Measurements from ENCODE around the gene SIL1. TPM values are rescaled to one million over a fixed set of nuclear protein-coding genes. Genes with fewer than 3 reads are reported as not detected.

SIL1 gene
- total and polyA plus RNA-seq, 9 of the 15 experiments (the other 6 are each of a cell fraction or from before 2014, with no cell fraction given), result 1.3 to 30.5 (median 18.1) TPM

DNA sequence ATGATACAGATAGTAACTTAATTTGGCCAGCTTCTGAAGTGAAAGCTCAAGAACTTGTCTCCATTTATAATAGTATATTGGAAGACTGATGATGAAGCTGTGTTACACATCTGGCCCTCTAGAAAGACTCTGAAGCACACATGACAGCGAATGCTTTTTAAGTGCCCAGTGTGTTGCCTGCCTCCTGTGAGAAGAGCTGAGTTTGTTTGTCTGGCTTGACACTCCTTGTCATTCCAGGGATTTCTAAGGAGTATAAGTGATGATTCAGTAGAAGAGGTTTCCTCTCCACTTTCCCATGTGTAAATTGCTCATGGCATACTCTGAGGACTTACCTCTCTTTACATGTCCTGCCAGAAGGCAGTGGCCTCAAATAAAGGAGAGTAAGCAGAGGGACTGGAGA, 292.6 kb downstream of the SIL1 start:
- ChIA-PET POLR2A (no interaction called here), CTCF (ENCODE audit: low intra/inter-chr PET ratio) (no interaction called here)
- H3K4me2 ChIP-seq (ENCODE audit: insufficient read depth, low read length), result no peak overlapping the region
- TF ChIP-seq SIX5 (IDR thresholded peaks at IDR 0.05; ENCODE audit: borderline replicate concordance in 1 of 2, insufficient read depth in 1 of 2, low read depth in 1 of 2, low read length in 2 of 2), result no peak
- TF ChIP-seq SP1 (CRISPR knock-in tag; IDR thresholded peaks at IDR 0.05), result no peak
- TF ChIP-seq ZNF324 (CRISPR knock-in tag; IDR thresholded peaks at IDR 0.05), result no peak
- TF ChIP-seq, protein P1, sequence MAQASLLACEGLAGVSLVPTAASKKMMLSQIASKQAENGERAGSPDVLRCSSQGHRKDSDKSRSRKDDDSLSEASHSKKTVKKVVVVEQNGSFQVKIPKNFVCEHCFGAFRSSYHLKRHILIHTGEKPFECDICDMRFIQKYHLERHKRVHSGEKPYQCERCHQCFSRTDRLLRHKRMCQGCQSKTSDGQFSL (CRISPR knock-in tag; IDR thresholded peaks at IDR 0.05), result no peak
- TF ChIP-seq, protein P1 (tag; IDR thresholded peaks at IDR 0.05), result no peak
- TF ChIP-seq, protein P2, sequence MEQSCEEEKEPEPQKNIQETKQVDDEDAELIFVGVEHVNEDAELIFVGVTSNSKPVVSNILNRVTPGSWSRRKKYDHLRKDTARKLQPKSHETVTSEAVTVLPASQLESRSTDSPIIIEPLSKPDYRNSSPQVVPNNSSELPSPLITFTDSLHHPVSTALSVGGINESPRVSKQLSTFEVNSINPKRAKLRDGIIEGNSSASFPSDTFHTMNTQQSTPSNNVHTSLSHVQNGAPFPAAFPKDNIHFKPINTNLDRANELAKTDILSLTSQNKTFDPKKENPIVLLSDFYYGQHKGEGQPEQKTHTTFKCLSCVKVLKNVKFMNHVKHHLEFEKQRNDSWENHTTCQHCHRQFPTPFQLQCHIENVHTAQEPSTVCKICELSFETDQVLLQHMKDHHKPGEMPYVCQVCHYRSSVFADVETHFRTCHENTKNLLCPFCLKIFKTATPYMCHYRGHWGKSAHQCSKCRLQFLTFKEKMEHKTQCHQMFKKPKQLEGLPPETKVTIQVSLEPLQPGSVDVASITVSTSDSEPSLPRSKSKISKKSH (CRISPR knock-in tag; IDR thresholded peaks at IDR 0.05), result no peak
- peaks cover 0 to 2% of the 10 kb centered on the region in 2 experiments; a peak in 2 of 5 replicates for H3K4me1 ChIP-seq (replicated peaks in 1 of 2; ENCODE audit: control insufficient read depth in 2 of 2, insufficient read depth in 2 of 2, low read length in 2 of 2)
- no peak overlapping the region for H3K27ac ChIP-seq (ENCODE audit: extremely low read depth, low read depth, low read length)
- no peaks in the 10 kb centered on the region for H3K27me3 ChIP-seq (ENCODE audit: control insufficient read depth in 2 of 2, insufficient read depth in 2 of 2, low read length in 2 of 2)
- 100% methylated on average over 1 of the region's 1 CpG for WGBS (ENCODE audit: insufficient coverage, low coverage, missing lambda C conversion rate)
- H4K20me1 ChIP-seq (replicated peaks; ENCODE audit: control insufficient read depth, insufficient read depth, low read length), result no peaks in the 10 kb centered on the region
- no peak overlapping the region for H3K9ac ChIP-seq (ENCODE audit: insufficient read depth in 1 of 2, low read depth in 2 of 2, low read length in 2 of 2)
- no peaks in the 10 kb centered on the region for H3K9me3 ChIP-seq (replicated peaks; ENCODE audit: control insufficient read depth, insufficient read depth, low read depth, low read length)
- FAIRE-seq (no peak), ATAC-seq (no peak), DNase-seq (ENCODE audit: extremely low read depth in 1 of 4, low spot score in 3 of 4) (no peak)
- intact Hi-C loops (cut with micrococcal nuclease) (no loop called here), in situ Hi-C loops (cut with MboI) (no loop called here)
- H3K9me1 ChIP-seq (ENCODE audit: control insufficient read depth, insufficient read depth, low read length), result no peaks in the 10 kb centered on the region
- BruUV-seq (replicated peaks), result no TSS peak
- no peak overlapping the region for H3K4me3 ChIP-seq
- H3K79me2 ChIP-seq (ENCODE audit: control insufficient read depth, insufficient read depth, low read length), result no peaks in the 10 kb centered on the region
- H3K36me3 ChIP-seq (ENCODE audit: control insufficient read depth, insufficient read depth, low read length), result peaks cover 16% of the 10 kb centered on the region; the same call in 2 of the 3 replicates
- no peak overlapping the region for H2AFZ ChIP-seq (ENCODE audit: low read depth, low read length)
